ENCODE measurements around the gene OTOA. TPM values are rescaled to one million over a fixed set of nuclear protein-coding genes. Genes with fewer than 3 reads are reported as not detected.

Gene OTOA
- total RNA-seq, 1 experiment from 2014 or later: 0.11 TPM

GRCh38 chr16:21719283-21719682, 55.5 kb downstream of the OTOA start:
- H3K9me3 Mint-ChIP-seq: no peaks in the 10 kb centered on the region
- Histone ChIP-seq H4K8ac (replicated peaks; ENCODE audit: insufficient read length, low read depth, low read length) (no peak overlapping the region), H3K27me3 (ENCODE audit: insufficient read depth, low read length) (no peaks in the 10 kb centered on the region), H2BK5ac (ENCODE audit: insufficient read length, low read length) (no peak overlapping the region), H4K5ac (ENCODE audit: insufficient read length, low read depth, low read length) (no peak overlapping the region), H3K56ac (ENCODE audit: insufficient read length, low read depth, low read length) (no peak overlapping the region), H3T11ph (ENCODE audit: low read length) (no peak overlapping the region), H3K79me2 (ENCODE audit: insufficient read depth, low read length) (no peaks in the 10 kb centered on the region), H3K4me1 (ENCODE audit: insufficient read depth, low read length) (no peaks in the 10 kb centered on the region), H2AK5ac (ENCODE audit: insufficient read length, low read length) (no peak overlapping the region), H4K91ac (ENCODE audit: insufficient read length, low read depth, low read length) (no peak overlapping the region), H2BK12ac (ENCODE audit: insufficient read length, low read depth, low read length) (no peak overlapping the region), H3K27ac (ENCODE audit: insufficient read length, low read depth, low read length) (no peak overlapping the region), H3K79me1 (ENCODE audit: insufficient read depth, low read depth, low read length, poor library complexity, severe bottlenecking) (no peaks in the 10 kb centered on the region), H2AFZ (ENCODE audit: low read length) (no peak overlapping the region), H2BK15ac (ENCODE audit: low read depth, low read length) (no peak overlapping the region), H2BK120ac (ENCODE audit: low read depth, low read length, poor library complexity, severe bottlenecking) (no peak overlapping the region), H3K23me2 (ENCODE audit: insufficient read length, low read depth, low read length, poor library complexity, severe bottlenecking) (no peaks in the 10 kb centered on the region), H3K18ac (ENCODE audit: insufficient read length, low read depth, low read length) (no peak overlapping the region), H3K23ac (ENCODE audit: insufficient read length, low read depth, low read length) (no peak overlapping the region), H3K14ac (ENCODE audit: insufficient read depth, low read length) (no peak overlapping the region), H4K20me1 (ENCODE audit: control insufficient read depth, insufficient read depth, insufficient read length) (no peaks in the 10 kb centered on the region), H3K9ac (ENCODE audit: extremely low read depth, insufficient read length, low read length) (no peak overlapping the region), H3K9me3 (ENCODE audit: control insufficient read depth, low read depth, low read length) (no peaks in the 10 kb centered on the region), H3K4me2 (ENCODE audit: insufficient read depth, insufficient read length, low read length) (no peak overlapping the region), H3K4ac (ENCODE audit: low read depth, low read length) (no peak overlapping the region), H2BK20ac (ENCODE audit: low read depth, low read length, poor library complexity, severe bottlenecking) (no peak overlapping the region)
- H3K4me3 Mint-ChIP-seq: no peak overlapping the region
- H3K4me1 Mint-ChIP-seq: no peaks in the 10 kb centered on the region
- H3K36me3 Mint-ChIP-seq (ENCODE audit: insufficient read depth in 1 of 3, low read depth in 3 of 3): no peaks in the 10 kb centered on the region
- H3K27me3 Mint-ChIP-seq (ENCODE audit: low read depth): peaks cover 1% of the 10 kb centered on the region
- no peak overlapping the region; a peak in 1 of 7 replicates for H3K27ac Mint-ChIP-seq
- DNase-seq: no peak
- WGBS (ENCODE audit: extremely low coverage, insufficient read length, low lambda C conversion rate): no CpG with 5 or more reads among the region's 6 CpGs
- TF ChIP-seq CTCF (conservative IDR thresholded peaks at IDR 0.05): no peak

All from H9 (cell line).